Stimulated activated CD8-positive, alpha-beta memory T cell treated with anti-CD3 and anti-CD28 coated beads, Interleukin-7, amount 100 ng/mL, for 4 hours (primary cell): ENCODE data around the gene ZNF618.
"Not testable (repeated sequence)": the region's sequence is repeated elsewhere in the genome, so short reads cannot be mapped to it uniquely, and the experiment has no call there.

ENCODE experiments used
- DNase-seq, 2 donors: peaks; one replicate each; pipeline ENCODE4 v3.0.0-alpha.2; 2020; ENCODE audit warnings: low read depth in 2 of 2

The ZNF618 gene

DNA sequence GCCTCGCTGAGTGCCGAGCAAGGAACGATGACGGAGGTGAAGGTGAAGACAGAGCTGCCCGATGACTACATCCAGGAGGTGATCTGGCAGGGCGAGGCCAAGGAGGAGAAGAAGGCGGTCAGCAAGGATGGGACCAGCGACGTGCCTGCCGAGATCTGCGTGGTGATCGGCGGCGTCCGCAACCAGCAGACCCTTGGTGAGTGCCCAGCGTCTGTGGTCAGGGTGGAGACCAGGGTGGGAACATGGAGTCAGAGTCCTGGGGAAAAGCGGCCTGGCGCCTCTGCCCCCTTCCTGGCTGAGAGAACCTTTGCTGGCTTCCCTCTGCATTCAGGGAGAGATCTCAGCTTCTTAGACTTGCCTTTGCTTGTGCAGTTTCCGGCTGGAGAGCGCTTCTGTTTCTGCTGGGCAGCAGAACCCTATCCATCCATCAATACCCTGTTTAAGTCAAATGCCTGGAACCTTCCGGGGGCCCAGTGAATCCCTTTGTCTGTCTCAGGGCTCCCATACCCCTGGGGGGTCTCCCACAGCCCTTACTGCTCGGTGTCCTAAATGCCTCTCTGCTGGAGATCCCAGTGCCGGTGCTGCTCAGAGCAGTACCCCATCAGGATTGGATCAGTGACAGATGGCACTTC, 112.4 kb downstream of the ZNF618 start:
- no peak for DNase-seq

DNA sequence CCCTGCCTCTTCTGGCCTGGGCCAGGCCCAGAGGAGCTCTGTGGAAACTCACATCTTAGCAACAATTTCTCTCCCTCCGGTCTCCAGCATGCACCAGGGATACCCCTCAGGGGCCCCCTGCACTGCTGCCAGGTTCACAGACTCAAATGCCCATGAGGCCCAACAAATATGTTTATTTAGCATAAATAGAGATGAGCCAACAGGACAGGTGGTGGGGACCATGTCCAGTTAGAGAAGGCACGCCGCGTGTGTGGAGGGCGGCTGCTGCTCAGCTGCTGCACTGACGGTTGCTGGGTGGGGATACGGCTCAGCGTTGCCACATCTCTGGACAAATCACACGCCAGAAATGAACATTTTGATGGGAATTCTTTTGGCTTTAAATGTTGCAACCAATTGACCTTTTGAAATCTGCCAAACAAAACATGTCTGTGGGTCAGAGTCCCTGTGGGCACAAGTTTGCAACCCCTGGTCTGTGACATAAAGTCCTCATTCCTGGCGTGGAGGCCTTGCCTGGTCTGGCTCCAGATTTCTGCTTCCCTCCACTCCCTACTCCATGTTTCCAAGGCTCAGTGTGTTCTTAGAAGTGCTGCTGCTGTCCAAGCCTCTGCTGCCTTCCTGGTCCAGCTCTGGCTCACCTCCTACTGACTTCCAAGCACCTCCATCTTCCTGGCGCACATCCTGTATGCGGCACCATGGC, 113.1 kb downstream of the ZNF618 start:
- no peak for DNase-seq

DNA sequence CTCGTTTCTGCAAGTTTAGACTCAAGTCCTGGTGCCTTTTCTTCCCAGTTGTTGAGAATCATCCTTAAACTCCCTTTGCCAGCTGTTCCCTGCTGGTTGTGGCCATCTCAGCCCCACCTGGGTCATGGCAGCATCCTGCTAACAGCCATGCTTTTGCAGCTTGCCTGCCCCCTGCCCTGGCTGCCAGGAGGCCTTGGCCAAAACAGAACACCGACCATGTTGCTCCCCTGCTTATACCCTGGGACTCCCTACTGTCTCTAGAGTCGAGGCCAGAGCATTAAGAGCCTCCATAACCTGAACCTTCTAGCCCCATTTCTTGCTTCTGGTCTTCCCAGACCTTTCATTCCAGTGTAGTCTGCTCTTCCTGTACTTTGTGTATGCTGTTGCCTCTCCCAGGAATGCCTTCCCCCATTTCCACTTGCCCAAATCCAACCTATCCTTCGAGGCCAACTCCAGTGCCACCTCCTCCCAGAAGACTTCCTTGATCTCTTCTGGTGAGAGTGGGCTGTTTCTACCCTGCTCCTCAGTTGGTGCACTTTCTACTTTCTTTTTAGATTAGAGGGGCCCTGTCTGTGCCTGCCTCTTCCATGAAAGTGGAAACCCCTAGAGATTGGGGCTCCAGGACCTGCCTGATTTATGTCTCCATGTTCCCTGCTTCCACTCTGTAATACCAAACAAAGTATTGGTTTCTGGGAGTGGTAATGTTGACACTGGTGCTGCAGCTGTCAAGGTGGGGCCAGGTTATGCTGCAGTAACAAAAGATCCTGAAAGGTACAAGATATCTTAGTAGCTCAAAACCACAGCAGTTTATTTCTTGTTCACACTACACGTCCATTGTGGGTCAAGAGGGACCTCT, 113.8 kb downstream of the ZNF618 start:
- no peak for DNase-seq

DNA sequence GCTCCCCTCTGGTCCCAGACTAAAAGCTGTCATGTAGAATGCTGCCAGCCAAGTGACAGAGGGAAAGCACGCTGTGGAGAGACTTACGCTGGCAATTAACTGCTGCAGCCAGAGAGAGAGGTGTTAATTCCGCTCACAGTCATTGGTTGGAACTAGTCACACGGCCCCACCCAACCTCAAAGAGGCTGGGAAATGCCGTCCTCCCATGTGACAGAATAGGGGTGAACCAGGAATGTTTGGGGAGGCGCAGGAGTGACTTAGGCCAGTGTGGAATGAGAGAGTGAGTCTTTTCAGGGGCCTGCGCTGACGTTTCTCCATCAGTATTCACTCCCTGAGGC, 114.4 kb downstream of the ZNF618 start:
- DNase-seq = no peak

DNA sequence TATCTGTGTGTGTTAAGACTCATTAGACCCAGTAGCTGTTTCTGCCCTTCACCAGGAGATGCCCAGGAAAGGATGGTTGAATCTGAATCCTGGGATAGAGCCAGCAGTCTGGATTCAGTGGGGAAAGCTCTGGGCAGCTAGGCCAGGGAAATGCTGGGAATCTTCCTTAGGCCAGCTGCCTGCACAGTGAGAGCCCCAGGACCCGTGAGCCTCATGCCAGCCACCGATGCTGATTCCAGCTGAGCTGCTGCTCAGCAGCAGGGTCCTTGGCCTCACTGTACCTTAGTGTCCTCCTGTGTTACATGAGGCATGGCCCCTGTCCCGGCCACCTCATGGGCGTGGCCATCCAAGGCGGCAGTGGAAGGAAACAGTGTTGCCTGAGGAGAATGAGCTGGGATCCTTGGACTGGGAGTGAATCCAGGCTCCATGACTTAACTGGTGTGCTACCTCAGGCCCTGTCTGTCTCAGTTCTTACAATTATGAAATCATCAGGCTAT, 114.9 kb downstream of the ZNF618 start:
- DNase-seq = no peak

DNA sequence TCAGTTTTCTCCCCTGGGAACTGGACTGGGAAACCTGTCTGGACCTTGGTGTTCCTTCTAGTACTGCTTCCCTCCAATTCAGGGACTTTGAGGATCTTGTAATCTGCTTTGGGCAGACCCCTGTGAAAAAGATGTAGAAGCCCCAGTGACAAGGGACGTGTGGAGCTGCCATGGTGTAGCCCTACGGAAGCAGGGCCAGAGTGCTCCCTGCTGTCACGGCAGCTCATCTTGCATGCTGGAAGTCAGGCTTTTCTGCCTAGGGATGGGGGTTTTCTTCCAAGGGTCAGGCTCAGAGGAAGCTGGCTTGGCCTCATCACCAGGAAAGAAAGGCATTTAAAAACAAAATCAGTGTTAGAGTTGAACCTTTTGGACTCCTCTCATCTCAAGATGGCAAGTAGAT, 115.6 kb downstream of the ZNF618 start:
- no peak for DNase-seq

DNA sequence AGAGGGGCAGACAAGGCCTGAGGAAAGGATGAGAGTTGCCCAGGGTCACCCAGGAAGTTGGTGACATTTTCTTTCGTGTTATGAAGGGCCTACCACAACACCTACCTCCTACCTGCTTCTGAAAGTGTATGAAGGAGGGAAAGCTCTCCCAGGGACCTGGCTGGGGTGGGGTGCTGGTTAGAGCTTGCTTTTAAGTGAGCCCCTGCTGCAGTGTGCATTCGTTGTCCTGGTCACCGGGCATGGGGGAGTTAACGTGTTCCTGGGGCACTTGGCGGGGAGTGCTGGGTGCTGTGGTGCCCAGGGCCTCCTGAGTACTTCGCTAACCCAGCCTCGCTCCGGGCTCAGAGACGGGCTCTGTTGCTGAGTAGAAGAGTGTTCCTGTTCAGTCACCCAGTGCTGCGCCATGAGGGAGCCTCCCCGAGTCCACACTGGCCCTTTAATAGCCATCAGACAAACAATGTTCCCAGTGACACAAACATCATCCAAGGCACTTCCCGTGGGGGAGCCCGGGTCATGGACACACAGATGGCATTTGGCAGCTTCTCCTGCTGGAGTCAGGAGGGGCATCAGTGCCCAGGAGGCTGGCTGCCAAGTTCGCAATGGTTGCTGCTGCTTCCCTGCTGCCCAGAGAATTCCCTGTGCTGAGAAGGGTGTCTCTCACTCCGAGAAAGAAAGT, 116.3 kb downstream of the ZNF618 start:
- DNase-seq = no peak

DNA sequence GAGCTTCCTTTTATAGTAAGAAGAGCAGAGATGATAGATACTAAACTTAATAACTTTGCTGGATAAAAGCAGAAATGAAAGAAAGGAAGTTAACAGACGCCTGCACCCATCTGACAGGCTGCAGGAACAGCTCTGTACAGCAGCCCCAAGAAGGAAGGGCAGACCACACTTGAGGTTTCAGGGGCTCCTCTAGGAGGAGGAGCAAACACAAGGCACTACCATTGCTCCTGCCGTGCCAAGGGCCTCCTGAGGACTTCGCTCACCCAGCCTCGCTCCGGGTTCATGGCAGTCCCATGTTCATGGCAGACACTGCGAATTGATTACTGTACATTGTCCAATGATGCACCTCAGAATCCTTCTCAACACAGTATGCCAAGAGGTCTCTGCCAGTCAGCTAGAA, 116.9 kb downstream of the ZNF618 start:
- DNase-seq = no peak

DNA sequence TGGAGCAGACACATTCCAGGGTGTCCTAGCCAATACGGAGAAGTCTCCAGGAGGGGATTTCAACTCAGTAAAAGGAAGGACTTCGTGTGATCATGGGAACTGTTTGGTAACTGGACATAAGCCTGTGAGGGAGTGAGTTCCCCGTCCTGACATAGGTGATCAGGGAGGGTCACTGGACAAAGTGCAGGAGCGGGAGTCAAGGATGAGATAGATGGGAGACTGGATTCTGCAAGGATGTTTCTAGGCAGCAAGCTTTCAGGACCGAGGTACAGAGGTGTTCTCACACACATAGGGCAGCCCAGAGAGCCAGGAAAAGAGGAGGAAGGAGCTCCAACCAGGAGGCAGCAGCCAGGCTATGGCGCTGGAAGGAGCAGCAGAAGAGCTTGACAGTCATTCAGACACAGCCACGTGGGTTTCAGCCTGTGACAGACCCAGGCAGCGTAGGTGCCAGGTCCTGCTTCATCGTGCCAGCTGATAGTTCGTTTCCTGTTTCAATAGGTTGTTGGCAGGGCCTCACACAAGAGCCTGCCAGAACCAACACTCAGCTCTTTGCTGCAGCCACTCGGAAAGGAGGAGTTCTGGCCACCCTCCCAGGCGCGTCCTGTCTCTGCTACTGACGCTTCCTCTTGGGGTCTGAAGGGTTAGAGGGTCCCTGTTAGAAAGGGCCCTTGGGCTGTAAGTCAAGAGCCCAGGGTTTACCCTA, 117.9 kb downstream of the ZNF618 start:
- no peak for DNase-seq

DNA sequence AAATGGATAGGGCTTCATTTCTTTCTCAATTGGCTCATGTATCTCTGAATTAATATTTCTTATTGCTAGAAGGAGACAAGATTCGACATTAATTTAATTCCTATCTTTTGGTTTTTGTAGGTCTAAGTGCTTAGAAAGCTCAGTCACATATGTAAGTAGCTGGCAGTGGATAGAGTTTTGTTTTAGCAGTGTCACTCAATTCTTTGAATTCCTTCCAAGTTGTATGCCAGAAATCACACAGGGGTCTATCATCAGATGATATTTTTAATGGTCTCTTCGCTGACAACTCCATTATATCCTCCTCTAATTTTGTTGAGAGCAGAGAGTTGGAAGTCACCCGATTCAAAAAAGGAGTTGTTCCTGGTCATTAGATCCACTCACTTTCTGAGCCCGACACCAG, 119.3 kb downstream of the ZNF618 start:
- no peak for DNase-seq

DNA sequence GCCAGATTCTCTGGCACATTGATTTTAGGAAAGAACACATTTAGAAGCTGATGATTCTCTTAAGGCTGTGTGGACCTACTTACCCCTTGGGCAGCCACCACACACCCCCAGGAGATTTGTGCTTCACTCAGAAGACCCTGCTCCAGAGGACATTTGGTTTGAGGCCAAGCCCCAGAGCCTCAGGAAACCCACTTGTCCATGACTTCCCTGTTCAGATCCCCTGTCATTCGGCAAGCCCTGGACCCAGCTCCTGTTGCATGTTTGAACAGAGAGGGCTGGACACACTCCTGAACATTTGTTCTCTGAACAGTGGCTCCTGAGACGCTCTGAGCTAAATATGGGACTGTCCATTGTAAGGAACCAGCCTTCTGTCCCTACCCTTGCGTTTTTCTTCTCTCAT, 119.9 kb downstream of the ZNF618 start:
- no peak for DNase-seq

DNA sequence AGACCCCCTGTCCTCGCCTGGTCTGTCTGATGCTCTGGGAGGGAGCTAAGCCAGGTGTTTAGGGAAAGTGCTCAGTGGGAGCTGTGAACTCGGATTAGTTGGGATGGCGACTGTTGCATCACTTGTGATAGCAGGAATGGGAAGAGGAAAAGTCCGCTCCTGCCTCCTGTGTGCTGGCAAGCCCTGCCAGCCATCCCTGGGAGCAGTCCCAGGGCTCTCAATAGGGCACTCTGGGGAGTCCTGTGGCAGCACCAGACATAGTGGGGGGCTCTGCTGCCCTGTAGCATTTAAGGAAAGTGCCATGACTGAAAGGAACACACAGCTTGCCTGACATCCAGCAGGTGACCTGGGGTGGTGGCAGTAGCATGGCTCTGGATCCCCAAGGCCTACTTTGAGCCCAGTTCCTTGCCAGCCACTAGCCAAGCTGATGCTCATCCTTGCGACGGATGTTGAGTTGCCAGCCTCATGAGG, 120.5 kb downstream of the ZNF618 start:
- no peak for DNase-seq

DNA sequence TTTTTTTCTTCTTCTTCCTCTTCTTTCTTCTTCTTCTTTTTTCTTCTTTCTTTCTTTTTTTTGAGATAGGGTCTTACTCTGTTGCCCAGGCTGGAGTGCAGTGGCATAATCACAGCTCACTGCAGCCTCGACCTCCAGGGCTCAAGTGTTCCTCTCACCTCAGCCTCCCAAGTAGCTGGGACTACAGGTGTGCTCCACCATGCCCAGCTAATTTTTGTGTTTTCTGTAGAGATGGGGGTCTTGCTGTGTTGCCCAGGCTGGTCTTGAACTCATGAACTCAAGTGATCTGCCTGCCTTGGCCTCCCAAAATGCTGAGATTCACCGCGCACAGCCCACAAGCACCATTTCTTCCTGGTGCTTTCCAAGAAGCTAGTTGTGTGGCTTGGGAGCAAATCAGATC, 121.0 kb downstream of the ZNF618 start:
- not testable (repeated sequence) for DNase-seq

DNA sequence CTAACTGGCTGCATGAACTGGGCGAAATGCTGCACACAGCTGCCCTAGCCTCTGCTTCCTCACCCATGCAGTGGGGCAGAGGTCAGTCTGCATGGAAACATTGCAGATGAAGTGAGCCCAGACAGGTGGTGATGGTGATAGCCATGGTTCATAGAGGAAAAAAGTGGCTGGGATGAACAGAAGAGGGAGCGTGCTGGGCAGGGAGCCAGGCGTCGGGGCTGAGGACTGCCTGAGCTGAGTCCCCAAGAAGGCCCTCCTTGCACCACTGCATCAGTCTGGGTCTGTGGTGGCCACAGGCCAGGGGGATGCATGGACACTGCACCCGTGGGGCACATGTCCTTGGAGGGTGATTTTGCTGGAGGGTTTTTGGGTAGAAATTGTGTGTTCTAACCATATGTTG, 121.5 kb downstream of the ZNF618 start:
- no peak for DNase-seq

DNA sequence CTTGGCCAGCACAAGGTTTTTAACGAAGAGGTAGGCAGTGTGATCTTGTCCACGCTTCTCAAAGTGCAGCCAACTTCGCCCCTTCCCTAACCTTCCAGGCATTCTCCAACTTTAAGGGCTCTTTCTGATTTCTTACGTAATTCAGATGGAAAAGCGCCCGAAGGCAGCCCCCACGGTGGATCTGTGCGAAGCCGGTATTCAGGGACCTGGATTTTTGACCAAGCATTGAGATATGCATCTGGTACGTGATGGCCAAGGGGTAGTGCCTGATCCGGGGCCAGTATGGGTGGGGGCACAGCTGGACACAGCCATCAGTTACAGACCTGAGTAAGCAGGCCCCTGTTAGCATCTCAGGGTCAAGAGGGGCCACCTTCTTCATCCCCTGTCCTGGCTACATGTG, 122.0 kb downstream of the ZNF618 start:
- no peak for DNase-seq

DNA sequence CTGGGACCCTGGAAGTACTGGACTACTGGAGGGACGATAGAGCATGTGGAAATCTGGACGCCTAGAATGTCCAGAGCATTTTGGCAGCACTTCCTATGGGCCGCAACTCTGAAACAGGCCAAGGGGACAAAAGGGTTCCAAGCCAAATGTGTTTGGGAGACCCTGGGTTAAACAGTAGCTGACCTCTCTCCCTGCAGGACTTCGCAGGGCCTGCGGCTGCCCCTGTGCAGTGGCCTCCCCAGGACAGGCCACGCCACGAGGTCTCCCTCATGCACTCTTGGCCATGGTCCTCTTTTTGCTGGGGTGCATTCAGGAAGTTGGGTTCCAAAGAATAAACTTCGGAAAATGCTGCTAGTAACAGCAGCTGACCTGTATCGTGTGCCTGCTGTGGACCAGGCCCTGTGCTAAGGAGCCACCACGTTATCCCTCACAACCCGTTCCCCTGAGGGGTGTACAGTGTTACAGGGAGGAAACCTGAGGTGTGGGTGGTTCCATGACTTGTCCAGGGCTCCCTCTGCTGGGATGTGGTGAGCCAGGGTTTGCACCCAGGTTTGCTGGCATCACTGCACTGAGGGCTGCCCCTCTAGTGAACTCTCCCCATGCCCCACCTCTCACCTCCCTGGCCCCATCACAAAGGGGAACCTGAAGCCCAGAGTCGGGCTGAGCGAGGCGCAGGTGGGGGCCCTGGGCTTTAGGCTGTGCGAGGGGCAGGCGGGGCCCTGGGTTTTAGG, 122.6 kb downstream of the ZNF618 start:
- DNase-seq = no peak

DNA sequence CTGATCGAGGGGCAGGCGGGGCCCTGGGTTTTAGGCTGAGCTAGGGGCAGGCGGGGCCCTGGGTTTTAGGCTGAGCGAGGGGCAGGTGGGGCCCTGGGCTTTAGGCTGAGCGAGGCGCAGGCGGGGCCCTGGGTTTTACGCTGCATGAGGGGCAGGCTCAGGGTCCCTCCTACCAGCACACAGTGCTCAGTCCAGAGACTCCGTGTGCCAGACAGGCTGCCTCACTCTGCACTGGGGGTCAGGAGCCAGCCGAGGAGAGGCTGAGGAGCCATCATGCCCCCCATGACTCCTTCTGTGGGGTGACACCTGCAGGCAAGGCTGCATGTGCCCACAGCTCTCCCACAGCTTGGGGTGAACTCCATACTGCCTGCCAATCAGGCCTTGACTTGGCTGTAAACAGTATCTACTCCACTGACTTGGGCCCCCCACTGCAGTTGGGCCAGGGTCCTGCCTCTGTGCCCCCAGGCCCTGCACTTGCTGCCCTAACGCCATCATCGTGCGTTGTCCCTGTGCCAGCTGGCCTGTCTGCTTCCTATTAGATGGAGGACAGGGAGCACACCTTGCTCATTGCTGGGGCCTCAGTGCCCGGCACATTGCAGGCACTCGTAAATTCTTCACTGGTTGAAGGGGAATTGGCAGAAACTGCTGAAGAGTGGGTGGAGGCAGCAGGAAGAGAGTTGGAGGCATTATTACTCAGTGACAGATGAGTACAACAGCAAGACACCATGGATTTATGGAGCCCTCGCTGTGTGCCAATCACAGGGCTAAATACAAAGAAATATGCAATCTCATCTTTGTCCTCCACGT, 123.3 kb downstream of the ZNF618 start:
- DNase-seq = no peak

DNA sequence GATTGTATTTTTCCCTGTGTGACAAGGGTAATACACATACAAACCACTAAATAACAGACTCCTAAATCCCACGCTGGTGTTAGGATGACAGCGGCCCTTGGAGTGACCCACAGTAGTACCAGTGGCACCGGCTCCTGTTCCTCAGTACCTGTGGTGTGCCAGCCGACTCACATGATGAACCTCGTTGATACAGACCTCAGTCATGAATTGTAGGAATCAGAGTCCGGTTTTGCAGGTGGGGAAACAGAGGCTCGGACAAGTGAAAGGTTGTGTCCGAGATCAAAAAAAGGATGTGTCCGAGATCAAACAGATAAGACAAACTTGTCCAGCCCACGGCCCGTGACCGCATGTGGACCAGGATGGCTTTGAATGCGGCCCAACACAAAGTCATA, 124.0 kb downstream of the ZNF618 start:
- no peak for DNase-seq

DNA sequence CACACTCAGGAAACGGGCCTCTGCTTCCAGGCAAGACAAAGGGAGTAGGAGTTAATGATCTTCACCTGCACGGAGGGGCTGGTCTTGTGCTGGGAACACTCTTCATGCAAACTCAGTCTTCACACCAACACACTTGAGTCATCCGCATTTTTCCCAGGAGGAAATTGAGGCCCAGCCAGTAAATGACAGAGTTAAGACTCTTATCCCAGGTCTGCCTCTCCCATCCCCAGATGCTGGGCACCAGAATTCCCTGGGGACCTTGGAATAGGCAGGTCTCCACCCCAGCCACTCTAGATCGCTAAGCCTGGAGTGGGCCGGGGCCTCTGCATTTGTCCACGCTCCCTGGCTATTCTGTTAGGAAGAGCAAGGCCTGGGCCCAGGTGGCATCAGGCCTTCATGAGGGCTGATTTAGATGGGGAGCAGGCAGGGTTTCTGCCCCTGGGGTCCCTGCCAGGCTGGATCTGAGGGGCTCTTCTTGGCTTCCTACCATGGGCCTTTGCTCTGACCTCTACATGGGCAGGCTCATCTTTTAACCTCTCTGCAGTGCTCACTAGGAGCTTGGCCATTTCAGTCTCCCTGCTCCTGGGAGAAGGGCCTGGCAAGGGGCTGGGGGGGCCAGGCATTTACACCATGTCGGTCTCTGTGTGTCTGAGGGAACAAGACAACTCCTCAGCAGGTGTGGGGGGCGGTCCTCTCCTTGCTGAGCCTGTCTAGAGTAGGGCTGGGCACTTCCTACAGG, 124.7 kb downstream of the ZNF618 start:
- DNase-seq = no peak

DNA sequence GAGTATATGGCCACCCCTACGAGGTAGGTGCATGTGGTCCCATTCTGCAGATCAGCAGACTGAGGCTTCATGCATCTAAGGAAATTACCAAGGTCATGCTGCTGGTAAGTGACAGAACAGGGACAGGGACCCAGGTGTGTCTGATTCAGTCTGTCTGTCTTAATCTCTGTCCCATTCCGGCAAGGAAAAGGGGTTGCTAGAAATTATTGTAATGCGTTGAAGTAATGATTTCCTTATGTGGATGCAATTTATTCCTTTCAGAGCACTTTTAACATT, 125.2 kb downstream of the ZNF618 start:
- no peak for DNase-seq
